Activated CD8-positive, alpha-beta T cell treated with anti-CD3 and anti-CD28 coated beads for 36 hours (primary cell): Measurements from ENCODE around the gene SPOCK2. TPM values are rescaled to one million over a fixed set of nuclear protein-coding genes. Genes with fewer than 3 reads are reported as not detected.

Experiments used
- ATAC-seq: fragments of 200-7000 bp; cut with Tn5 transposase; one replicate; pipeline ENCODE4 v1.10.0; 2021; ENCODE audit warnings: mild to moderate bottlenecking, moderate library complexity
- CTCF ChIA-PET: fragments of 350-600 bp; sonication (Branson Sonifier 250); formaldehyde crosslinking; loops from one replicate; lab custom pipeline; 2021; ENCODE audit warnings: antibody characterized with exemption; lab: Charles Lee
- POLR2A ChIA-PET: fragments of 350-600 bp; sonication (Branson Sonifier 250); formaldehyde crosslinking; loops from one replicate; lab custom pipeline; 2021; ENCODE audit warnings: antibody characterized with exemption; lab: Charles Lee
- DNase-seq: peaks from one replicate; pipeline ENCODE4 v3.0.0-alpha.2; 2020
- H3K27ac Mint-ChIP-seq: one replicate; pipeline ENCODE4 v1.8.0; 2021; ENCODE audit warnings: mild to moderate bottlenecking, mixed read lengths
- H3K27me3 Mint-ChIP-seq: one replicate; pipeline ENCODE4 v1.8.0; 2021; ENCODE audit warnings: mixed read lengths
- H3K36me3 Mint-ChIP-seq: one replicate; pipeline ENCODE4 v1.8.0; 2021; ENCODE audit warnings: low read depth, mixed read lengths
- H3K4me1 Mint-ChIP-seq: one replicate; pipeline ENCODE4 v1.8.0; 2021; ENCODE audit warnings: low read depth, mixed read lengths
- H3K4me3 Mint-ChIP-seq: one replicate; pipeline ENCODE4 v1.8.0; 2021; ENCODE audit warnings: mild to moderate bottlenecking, moderate library complexity, mixed read lengths
- H3K9me3 Mint-ChIP-seq: one replicate; pipeline ENCODE4 v1.8.0; 2021; ENCODE audit warnings: mixed read lengths
- CTCF ChIP-seq: fragments of 200-600 bp; IDR thresholded peaks from one replicate; pipeline ENCODE4 v1.8.0; 2022; ENCODE audit warnings: antibody characterized with exemption, mild to moderate bottlenecking
- intact Hi-C: fragments of 100-400 bp; cut with micrococcal nuclease; formaldehyde crosslinking; loops from one replicate; pipeline ENCODE4 v1.10.0; 2022
- total RNA-seq, 2 experiments: library from RNA; stranded (reverse); gene quantifications; one replicate each; pipeline ENCODE4 v1.2.3, GENCODE V29; 2021

SPOCK2 gene
- total RNA-seq, 2 experiments from 2014 or later = 134 to 135 TPM

- Mint-ChIP-seq H3K4me1 (peaks cover 35% of the 10 kb centered on the region), H3K36me3 (peaks cover 23% of the 10 kb centered on the region), H3K27me3 (no peaks in the 10 kb centered on the region), H3K9me3 (peaks cover 1% of the 10 kb centered on the region), H3K27ac (peak overlapping the region; percentile 0), H3K4me3 (no peak overlapping the region)
- intact Hi-C loops = no loop called here
- DNase-seq (no peak), ATAC-seq (no peak)
- ChIA-PET CTCF (interaction anchor here (1.0 to 3.5 kb wide), 9 partner anchors 15 to 206 kb away, joined by 3 to 24 read pairs (median 4); no protein-coding TSS in a partner anchor), POLR2A (interaction anchor here (0.5 kb wide), 1 partner anchor 45 kb away, joined by 4 read pairs; no protein-coding TSS in a partner anchor)
- no peak for TF ChIP-seq CTCF
Observed at GRCh38 chr10:72133517-72133916, 45.2 kb upstream of the SPOCK2 start.

GRCh38 chr10:72132854-72133253 lies 44.5 kb upstream of the SPOCK2 start:
- ATAC-seq = no peak
- ChIA-PET CTCF (interaction anchor here (0.7 to 3.5 kb wide), 21 partner anchors 9 to 216 kb away, joined by 3 to 24 read pairs (median 4); no protein-coding TSS in a partner anchor), POLR2A (interaction anchor here (0.9 to 1.1 kb wide), 2 partner anchors 31 to 43 kb away, joined by 3 read pairs; no protein-coding TSS in a partner anchor)
- Mint-ChIP-seq H3K36me3 (peaks cover 23% of the 10 kb centered on the region), H3K27ac (no peak overlapping the region), H3K4me3 (no peak overlapping the region), H3K4me1 (peaks cover 35% of the 10 kb centered on the region), H3K27me3 (no peaks in the 10 kb centered on the region), H3K9me3 (peaks cover 1% of the 10 kb centered on the region)
- no peak for DNase-seq
- intact Hi-C loops = no loop called here
- no peak for TF ChIP-seq CTCF

- H3K36me3 Mint-ChIP-seq = peaks cover 13% of the 10 kb centered on the region
- no peaks in the 10 kb centered on the region for H3K9me3 Mint-ChIP-seq
- no peak overlapping the region for H3K27ac Mint-ChIP-seq
- ChIA-PET POLR2A (interaction anchor here (0.7 to 0.8 kb wide), 2 partner anchors 38 to 42 kb away, joined by 3 read pairs; no protein-coding TSS in a partner anchor), CTCF (interaction anchor here (1.0 to 4.4 kb wide), 8 partner anchors 12 to 210 kb away, joined by 3 to 41 read pairs (median 6); partner anchors contain the start of gene SPOCK2)
- H3K27me3 Mint-ChIP-seq = no peaks in the 10 kb centered on the region
- H3K4me1 Mint-ChIP-seq = peaks cover 26% of the 10 kb centered on the region
- ATAC-seq = no peak
- no peak for DNase-seq
- TF ChIP-seq CTCF = no peak
- H3K4me3 Mint-ChIP-seq = no peak overlapping the region
- intact Hi-C loops = no loop called here
Observed at GRCh38 chr10:72127571-72127970, 39.2 kb upstream of the SPOCK2 start.

- Mint-ChIP-seq H3K27ac (no peak overlapping the region), H3K4me1 (peaks cover 27% of the 10 kb centered on the region), H3K4me3 (no peak overlapping the region), H3K27me3 (no peaks in the 10 kb centered on the region), H3K36me3 (peaks cover 15% of the 10 kb centered on the region), H3K9me3 (no peaks in the 10 kb centered on the region)
- DNase-seq = no peak
- intact Hi-C loops = no loop called here
- ChIA-PET CTCF (interaction anchor here (0.7 to 4.4 kb wide), 22 partner anchors 10 to 216 kb away, joined by 3 to 41 read pairs (median 6); partner anchors contain the start of gene SPOCK2), POLR2A (interaction anchor here (1.0 kb wide), 1 partner anchor 21 kb away, joined by 4 read pairs; no protein-coding TSS in a partner anchor)
- ATAC-seq = no peak
- no peak for TF ChIP-seq CTCF
Observed at GRCh38 chr10:72126872-72127232, 38.5 kb upstream of the SPOCK2 start.

GRCh38 chr10:72126184-72126871 lies 38.0 kb upstream of the SPOCK2 start:
- intact Hi-C loops = no loop called here
- peak; percentile 28 for TF ChIP-seq CTCF
- CTCF ChIA-PET = interaction anchor here (0.7 to 4.4 kb wide), 28 partner anchors 11 to 217 kb away, joined by 3 to 41 read pairs (median 4); partner anchors contain the start of gene SPOCK2
- Mint-ChIP-seq H3K27me3 (no peaks in the 10 kb centered on the region), H3K4me1 (peaks cover 30% of the 10 kb centered on the region), H3K36me3 (peaks cover 17% of the 10 kb centered on the region), H3K27ac (no peak overlapping the region), H3K4me3 (no peak overlapping the region), H3K9me3 (no peaks in the 10 kb centered on the region)
- ATAC-seq (no peak), DNase-seq (no peak)
- POLR2A ChIA-PET = interaction anchor here (0.7 to 1.2 kb wide), 3 partner anchors 11 to 31 kb away, joined by 3 to 4 read pairs (median 3); no protein-coding TSS in a partner anchor
